NB4 (cell line): ENCODE measurements around the gene CSTPP1.

Experiments
- CTCF ChIP-seq: IDR thresholded peaks from one replicate; pipeline ENCODE4 v1.5.1; 2012; ENCODE audit warnings: low read depth, low read length
- MAX ChIP-seq: IDR thresholded peaks from 2 replicates; pipeline ENCODE4 v1.6.1; 2011; ENCODE audit warnings: low read depth, low read length
- MYC ChIP-seq: IDR thresholded peaks from 2 replicates; pipeline ENCODE4 v1.6.1; 2011; ENCODE audit warnings: low read depth, low read length
- POLR2A ChIP-seq: IDR thresholded peaks from 2 replicates; pipeline ENCODE4 v1.6.1; 2011; ENCODE audit warnings: mild to moderate bottlenecking; ENCODE audit not compliant: insufficient read length; ENCODE audit errors: extremely low read depth

- TF ChIP-seq CTCF = no peak
- TF ChIP-seq MAX = no peak
- no peak for TF ChIP-seq MYC
- TF ChIP-seq POLR2A = no peak
Measured at GRCh38 chr11:47143322-47143721, 206.8 kb downstream of the CSTPP1 start.
